Osteoblast (primary cell): ENCODE results near the gene ERH. TPM values are rescaled to one million over a fixed set of nuclear protein-coding genes. Genes with fewer than 3 reads are reported as not detected.

ENCODE experiments used
- DNase-seq: peaks from one replicate; pipeline ENCODE4 v3.0.0; 2011; ENCODE audit warnings: low spot score, mixed read lengths; ENCODE audit not compliant: insufficient read length; ENCODE audit errors: missing footprints
- H2AFZ ChIP-seq: 2 replicates; pipeline ENCODE4 v1.6.0; 2011; ENCODE audit warnings: mild to moderate bottlenecking, low read length
- H3K27ac ChIP-seq: 2 replicates; pipeline ENCODE4 v1.5.1; 2011; ENCODE audit warnings: mild to moderate bottlenecking, low read depth, low read length, moderate library complexity
- H3K27me3 ChIP-seq: 2 replicates; pipeline ENCODE4 v1.6.0; 2012; ENCODE audit warnings: mild to moderate bottlenecking, control low read depth, inconsistent platforms, low read length, moderate library complexity; ENCODE audit not compliant: insufficient read depth
- H3K36me3 ChIP-seq: 2 replicates; pipeline ENCODE4 v1.5.1; 2011; ENCODE audit warnings: mild to moderate bottlenecking, low read length, control low read depth, moderate library complexity; ENCODE audit not compliant: insufficient read depth
- H3K4me1 ChIP-seq: 2 replicates; pipeline ENCODE4 v1.5.1; 2011; ENCODE audit warnings: mild to moderate bottlenecking, low read length, control low read depth, moderate library complexity; ENCODE audit not compliant: insufficient read depth
- H3K4me2 ChIP-seq: 2 replicates; pipeline ENCODE4 v1.6.0; 2011; ENCODE audit warnings: mild to moderate bottlenecking, low read length; ENCODE audit not compliant: insufficient read depth
- H3K4me3 ChIP-seq: fragments of 200-600 bp; sonication (generic); 3 replicates; pipeline ENCODE4 v1.5.1; 2012; ENCODE audit warnings: mild to moderate bottlenecking, low read length, inconsistent platforms; ENCODE audit not compliant: insufficient read depth
- H3K79me2 ChIP-seq: 2 replicates; pipeline ENCODE4 v1.6.0; 2012; ENCODE audit warnings: mild to moderate bottlenecking, low read length, control low read depth, inconsistent platforms; ENCODE audit not compliant: insufficient read depth
- H3K9me3 ChIP-seq: 2 replicates; pipeline ENCODE4 v1.5.1; 2011; ENCODE audit warnings: low read depth, low read length, control low read depth
- H4K20me1 ChIP-seq: 2 replicates; pipeline ENCODE4 v1.6.0; 2012; ENCODE audit warnings: mild to moderate bottlenecking, low read length, control low read depth; ENCODE audit not compliant: insufficient read depth
- CTCF ChIP-seq: IDR thresholded peaks from 2 replicates; pipeline ENCODE4 v1.5.1; 2011; ENCODE audit warnings: mild to moderate bottlenecking, low read depth, low read length, moderate library complexity; ENCODE audit errors: extremely low read depth
- total RNA-seq: library from RNA; depleted of rRNA; stranded (reverse); fragments of >200 nt; gene quantifications from 2 replicates; pipeline ENCODE4 v1.2.3, GENCODE V29; 2012

ERH gene
- total RNA-seq, 1 donor: 75.3 TPM

- TF ChIP-seq CTCF: no peak
- H2AFZ ChIP-seq: no peak overlapping the region
- H3K36me3 ChIP-seq: no peaks in the 10 kb centered on the region
- peak; percentile 68 for DNase-seq
- H3K4me3 ChIP-seq: no peak overlapping the region
- H3K79me2 ChIP-seq: no peaks in the 10 kb centered on the region
- H3K27me3 ChIP-seq: peaks cover 2% of the 10 kb centered on the region
- no peak overlapping the region for H3K4me2 ChIP-seq
- peaks cover 10% of the 10 kb centered on the region for H3K4me1 ChIP-seq
- no peaks in the 10 kb centered on the region for H4K20me1 ChIP-seq
- no peaks in the 10 kb centered on the region for H3K9me3 ChIP-seq
- no peak overlapping the region for H3K27ac ChIP-seq
Observed at GRCh38 chr14:69358966-69359365, 39.1 kb downstream of the ERH start.

- Histone ChIP-seq H4K20me1 (no peaks in the 10 kb centered on the region), H2AFZ (no peak overlapping the region), H3K9me3 (no peaks in the 10 kb centered on the region), H3K36me3 (no peaks in the 10 kb centered on the region), H3K4me3 (no peak overlapping the region), H3K4me1 (peaks cover 10% of the 10 kb centered on the region), H3K27me3 (peaks cover 2% of the 10 kb centered on the region), H3K4me2 (no peak overlapping the region), H3K27ac (no peak overlapping the region), H3K79me2 (no peaks in the 10 kb centered on the region)
- peak; percentile 69 for DNase-seq
- TF ChIP-seq CTCF: no peak
Observed at GRCh38 chr14:69358233-69358963, 39.7 kb downstream of the ERH start.

- no peaks in the 10 kb centered on the region for H3K9me3 ChIP-seq
- no peaks in the 10 kb centered on the region for H3K79me2 ChIP-seq
- no peak overlapping the region for H3K4me2 ChIP-seq
- no peak overlapping the region for H3K27ac ChIP-seq
- H2AFZ ChIP-seq: no peak overlapping the region
- peak; percentile 50 for DNase-seq
- no peaks in the 10 kb centered on the region for H3K36me3 ChIP-seq
- peaks cover 10% of the 10 kb centered on the region for H3K4me1 ChIP-seq
- no peak overlapping the region for H3K4me3 ChIP-seq
- no peaks in the 10 kb centered on the region for H4K20me1 ChIP-seq
- peaks cover 2% of the 10 kb centered on the region for H3K27me3 ChIP-seq
- no peak for TF ChIP-seq CTCF
Observed at GRCh38 chr14:69357544-69358200, 40.4 kb downstream of the ERH start.

DNA sequence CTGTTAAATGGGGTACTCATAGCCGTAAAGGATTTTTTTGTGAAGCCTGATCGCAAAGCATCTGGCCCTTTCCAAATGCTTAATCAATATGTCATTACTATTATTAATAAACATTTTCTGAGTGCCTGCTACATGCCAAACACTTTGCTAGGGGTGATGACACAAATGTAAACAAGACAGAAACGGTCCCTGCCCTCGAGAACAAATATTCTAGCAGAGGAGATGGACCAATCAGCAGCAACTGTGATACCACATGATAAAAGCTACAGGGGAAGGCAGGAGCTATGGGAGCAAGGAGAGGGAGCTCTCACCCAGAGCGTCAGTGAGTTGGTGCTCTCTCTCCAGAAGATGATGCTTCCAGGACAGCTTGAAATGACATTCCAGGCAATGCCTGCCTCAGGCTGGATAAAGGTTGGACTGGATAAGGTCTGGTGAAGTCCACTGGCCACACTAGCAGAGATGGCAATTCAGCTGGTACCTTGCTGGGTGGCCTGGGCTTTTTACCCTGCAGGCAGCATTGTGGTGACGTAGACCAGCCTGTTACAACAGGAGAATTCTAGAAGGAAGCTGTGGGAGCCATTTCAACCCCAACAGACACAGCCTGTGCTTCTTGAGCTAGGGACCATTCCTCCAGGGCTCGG, 41.1 kb downstream of the ERH start:
- DNase-seq: peak; percentile 14
- TF ChIP-seq CTCF: no peak
- no peaks in the 10 kb centered on the region for H3K36me3 ChIP-seq
- no peak overlapping the region for H3K27ac ChIP-seq
- no peaks in the 10 kb centered on the region for H4K20me1 ChIP-seq
- no peaks in the 10 kb centered on the region for H3K9me3 ChIP-seq
- H3K4me3 ChIP-seq: no peak overlapping the region
- peaks cover 10% of the 10 kb centered on the region for H3K4me1 ChIP-seq
- no peaks in the 10 kb centered on the region for H3K79me2 ChIP-seq
- H2AFZ ChIP-seq: no peak overlapping the region
- H3K4me2 ChIP-seq: no peak overlapping the region
- peaks cover 2% of the 10 kb centered on the region for H3K27me3 ChIP-seq
